ENCODE results near the gene PEX5L. TPM values are rescaled to one million over a fixed set of nuclear protein-coding genes. Genes with fewer than 3 reads are reported as not detected.

Gene PEX5L
- total and polyA plus RNA-seq, 10 of the 15 experiments (the other 5 are each of a cell fraction or from before 2014, with no cell fraction given): 0.11 to 17.0 (median 0.50) TPM

GRCh38 chr3:180002006-180002405 is 34.7 kb downstream of the PEX5L start (continued):
- TF ChIP-seq SUPT20H (IDR thresholded peaks at IDR 0.05; ENCODE audit: borderline replicate concordance, control insufficient read depth, low read depth, low read length) (no peak), YBX1 (IDR thresholded peaks at IDR 0.05) (no peak)

- POLR2A ChIA-PET: no interaction called here
- BruUV-seq (replicated peaks): no TSS peak
- no peaks in the 10 kb centered on the region for H3K36me3 ChIP-seq (ENCODE audit: control insufficient read depth in 2 of 2, insufficient read depth in 2 of 2, low read length in 1 of 2)
- H3K4me2 ChIP-seq (ENCODE audit: control insufficient read depth, insufficient read depth): no peak overlapping the region
- no peak overlapping the region for H3K27ac ChIP-seq (ENCODE audit: control insufficient read depth, insufficient read depth)
- no peaks in the 10 kb centered on the region for H4K20me1 ChIP-seq (ENCODE audit: control insufficient read depth, insufficient read depth)
- WGBS (ENCODE audit: insufficient coverage, insufficient replicate concordance, low lambda C conversion rate, missing lambda C conversion rate): 10% methylated on average over 4 of the region's 4 CpGs
- intact Hi-C loops (cut with micrococcal nuclease; ENCODE audit: unreplicated experiment) (no loop called here), in situ Hi-C loops (cut with MboI) (no loop called here)
- TF ChIP-seq CTCF (IDR thresholded peaks at IDR 0.05 in 2 of 3, conservative IDR thresholded peaks at IDR 0.05 in 1 of 3; ENCODE audit: control insufficient read depth in 2 of 3, extremely low read depth in 1 of 3, insufficient read depth in 1 of 3, low read depth in 3 of 3, low read length in 3 of 3): no peak
- TF ChIP-seq YBX1 (IDR thresholded peaks at IDR 0.05): no peak
- peak; percentile 57; the same call in 1 of the 2 replicates for TF ChIP-seq RAD51 (IDR thresholded peaks at IDR 0.05)
- no peak for TF ChIP-seq ZZZ3 (IDR thresholded peaks at IDR 0.05; ENCODE audit: control insufficient read depth, insufficient read length, low read depth)
- no peak for TF ChIP-seq IKZF1 (conservative IDR thresholded peaks at IDR 0.05)
- H3K9me3 ChIP-seq (replicated peaks; ENCODE audit: control insufficient read depth, insufficient read depth, low read length): no peaks in the 10 kb centered on the region; the same call in 2 of the 3 replicates
- SMC1A ChIA-PET (ENCODE audit: uncharacterized antibody, unreplicated experiment): no interaction called here
- RAD21 ChIA-PET (ENCODE audit: unreplicated experiment): no interaction called here
- H2AFZ ChIP-seq (ENCODE audit: control insufficient read depth, low read depth, low read length): no peak overlapping the region
- no peaks in the 10 kb centered on the region for H3K4me1 ChIP-seq (ENCODE audit: control insufficient read depth, insufficient read depth, low read length)
- CTCF ChIA-PET: no interaction called here
- H3K27me3 ChIP-seq (replicated peaks in 1 of 2; ENCODE audit: control insufficient read depth in 2 of 2, insufficient read depth in 2 of 2, low read length in 1 of 2): no peaks in the 10 kb centered on the region
- no peak for ATAC-seq
- H3K4me3 ChIP-seq: no peak overlapping the region
- DNase-seq (ENCODE audit: low read depth, low spot score): no peak
- no peak overlapping the region for H3K9ac ChIP-seq (ENCODE audit: control insufficient read depth, insufficient read depth, low read length)
- FAIRE-seq: no peak
- H3K79me2 ChIP-seq (ENCODE audit: control insufficient read depth, insufficient read depth, low read length): no peaks in the 10 kb centered on the region
Observed at GRCh38 chr3:180000500-180000899, 36.2 kb downstream of the PEX5L start.
